ENCODE results near the gene LIME1.

Gene LIME1

GRCh38 chr20:63735859-63736718, at the start of gene LIME1:
Gene LIME1, plus strand, starts transcription at chr20:63736664. Its CDS starts 886 bp downstream, at chr20:63737550.
- intact Hi-C loops (cut with DNase I): no loop called here
- DNase-seq: peak in 37 of 42 donors; percentile 19 to 87 (median 62)

- no peak for DNase-seq
- intact Hi-C loops (cut with DNase I): no loop called here
Measured at GRCh38 chr20:63687419-63688178, 48.9 kb upstream of the LIME1 start.

GRCh38 chr20:63688228-63689045, 48.0 kb upstream of the LIME1 start:
- no peak for DNase-seq
- intact Hi-C loops (cut with DNase I): no loop called here

- DNase-seq: no peak
- intact Hi-C loops (cut with DNase I): no loop called here
Measured at GRCh38 chr20:63689046-63690002, 47.1 kb upstream of the LIME1 start.

- intact Hi-C loops (cut with DNase I): no loop called here
- DNase-seq: no peak
Measured at GRCh38 chr20:63690003-63690897, 46.2 kb upstream of the LIME1 start.

GRCh38 chr20:63690898-63691710, 45.4 kb upstream of the LIME1 start:
- intact Hi-C loops (cut with DNase I): no loop called here
- DNase-seq: no peak

GRCh38 chr20:63691711-63692435, 44.6 kb upstream of the LIME1 start:
- no peak for DNase-seq
- intact Hi-C loops (cut with DNase I): no loop called here

GRCh38 chr20:63692436-63693082, 43.9 kb upstream of the LIME1 start:
- DNase-seq: no peak
- intact Hi-C loops (cut with DNase I): no loop called here

GRCh38 chr20:63693083-63693732, 43.3 kb upstream of the LIME1 start:
- DNase-seq: no peak

GRCh38 chr20:63693733-63694583, 42.5 kb upstream of the LIME1 start:
- peak in 1 of 42 donors; percentile 5 for DNase-seq
- intact Hi-C loops (cut with DNase I): no loop called here

More at GRCh38 chr20:63693083-63693732, 43.3 kb upstream of the LIME1 start:
- intact Hi-C loops (cut with DNase I): no loop called here

- DNase-seq: peak in 1 of 42 donors; percentile 4
- intact Hi-C loops (cut with DNase I): no loop called here
Measured at GRCh38 chr20:63694584-63695423, 41.7 kb upstream of the LIME1 start.

- intact Hi-C loops (cut with DNase I): no loop called here
- peak in 1 of 42 donors; percentile 1 for DNase-seq
Measured at GRCh38 chr20:63695424-63696305, 40.8 kb upstream of the LIME1 start.
